PC-3 (cell line): ENCODE data around the gene GIMD1.

Experiments used
- CTCF ChIP-seq: fragments of 300-600 bp; sonication (generic); conservative IDR thresholded peaks from 2 replicates; pipeline ENCODE4 v1.5.1; 2017; ENCODE audit warnings: antibody characterized with exemption, low read depth, mild to moderate bottlenecking, low read length
- EZH2 ChIP-seq: fragments of 300-600 bp; sonication (generic); IDR thresholded peaks from one replicate; pipeline ENCODE4 v1.6.1; 2017; ENCODE audit warnings: antibody characterized with exemption, mild to moderate bottlenecking, low read length; ENCODE audit not compliant: unreplicated experiment

DNA sequence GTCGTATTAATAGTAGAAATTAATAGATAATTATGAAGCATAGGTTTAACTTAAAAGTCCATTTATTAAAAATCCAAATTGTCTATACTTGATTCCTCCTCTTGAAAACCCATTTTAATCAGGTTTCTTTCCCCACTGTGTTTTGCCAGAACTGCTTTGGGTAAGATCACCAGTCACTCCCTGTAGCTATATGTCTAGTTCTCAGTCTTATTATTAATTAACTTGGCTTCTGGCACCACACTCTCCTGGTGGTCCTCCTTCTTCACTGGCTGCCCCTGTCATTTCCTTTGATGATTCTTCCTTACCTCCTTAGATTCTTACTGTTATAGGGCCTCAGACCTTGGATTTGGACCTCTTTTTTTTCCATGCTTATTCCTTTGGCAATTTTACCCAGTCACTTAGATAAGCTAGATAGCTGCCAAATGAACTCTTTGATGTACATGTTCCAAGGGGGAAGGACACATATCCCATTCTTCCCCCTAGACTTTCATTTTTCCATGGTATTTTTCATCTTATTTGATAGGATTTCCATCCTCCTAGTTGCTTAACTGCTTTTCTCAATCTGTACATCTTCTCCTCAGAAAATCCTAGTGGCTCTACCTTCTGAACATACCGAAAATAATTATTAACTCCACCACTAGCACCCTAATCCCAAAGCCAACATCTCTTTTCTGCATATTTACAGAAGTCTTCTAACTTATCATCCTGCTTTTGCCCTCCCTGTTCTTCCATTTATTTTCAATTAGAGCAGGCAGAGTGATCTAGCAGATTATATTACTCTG lies 24.5 kb downstream of the GIMD1 start:
- TF ChIP-seq CTCF = no peak
- TF ChIP-seq EZH2 = no peak
